Choroid plexus epithelial cell (primary cell): ENCODE results near the gene SLC10A1.

Source experiments
- DNase-seq: peaks from one replicate; pipeline ENCODE4 v3.0.0-alpha.2; 2010; ENCODE audit warnings: low read depth
- H3K4me3 ChIP-seq: 2 replicates; pipeline ENCODE4 v1.5.1; 2011; ENCODE audit warnings: low read depth, mild to moderate bottlenecking, control low read depth, low read length, moderate library complexity
- TF ChIP-seq, protein P1 (sequence below): conservative IDR thresholded peaks from 2 replicates; pipeline ENCODE4 v1.5.1; 2011; ENCODE audit warnings: low read depth, mild to moderate bottlenecking, control low read depth, inconsistent platforms, low read length, moderate library complexity

Gene SLC10A1

DNA sequence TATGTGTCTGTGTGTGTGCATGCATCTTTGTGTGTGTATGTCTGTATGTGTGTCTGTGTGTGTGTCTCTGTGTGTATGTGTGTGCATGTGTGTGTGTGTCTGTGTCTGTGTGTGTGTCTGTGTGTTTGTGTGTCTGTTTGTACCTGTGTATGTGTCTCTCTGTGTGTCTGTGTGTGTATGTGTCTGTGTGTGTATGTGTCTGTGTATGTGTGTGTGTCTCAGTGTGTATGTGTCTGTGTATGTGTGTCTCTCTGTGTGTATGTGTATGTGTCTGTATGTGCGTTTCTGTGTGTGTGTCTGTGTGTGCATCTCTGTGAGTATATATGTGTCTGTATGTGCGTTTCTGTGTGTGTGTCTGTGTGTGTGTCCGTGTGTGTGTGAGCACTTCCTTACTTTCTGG, 42.6 kb upstream of the SLC10A1 start:
- DNase-seq: no peak
- no peak overlapping the region for H3K4me3 ChIP-seq
- TF ChIP-seq, protein P1, sequence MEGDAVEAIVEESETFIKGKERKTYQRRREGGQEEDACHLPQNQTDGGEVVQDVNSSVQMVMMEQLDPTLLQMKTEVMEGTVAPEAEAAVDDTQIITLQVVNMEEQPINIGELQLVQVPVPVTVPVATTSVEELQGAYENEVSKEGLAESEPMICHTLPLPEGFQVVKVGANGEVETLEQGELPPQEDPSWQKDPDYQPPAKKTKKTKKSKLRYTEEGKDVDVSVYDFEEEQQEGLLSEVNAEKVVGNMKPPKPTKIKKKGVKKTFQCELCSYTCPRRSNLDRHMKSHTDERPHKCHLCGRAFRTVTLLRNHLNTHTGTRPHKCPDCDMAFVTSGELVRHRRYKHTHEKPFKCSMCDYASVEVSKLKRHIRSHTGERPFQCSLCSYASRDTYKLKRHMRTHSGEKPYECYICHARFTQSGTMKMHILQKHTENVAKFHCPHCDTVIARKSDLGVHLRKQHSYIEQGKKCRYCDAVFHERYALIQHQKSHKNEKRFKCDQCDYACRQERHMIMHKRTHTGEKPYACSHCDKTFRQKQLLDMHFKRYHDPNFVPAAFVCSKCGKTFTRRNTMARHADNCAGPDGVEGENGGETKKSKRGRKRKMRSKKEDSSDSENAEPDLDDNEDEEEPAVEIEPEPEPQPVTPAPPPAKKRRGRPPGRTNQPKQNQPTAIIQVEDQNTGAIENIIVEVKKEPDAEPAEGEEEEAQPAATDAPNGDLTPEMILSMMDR: no peak

DNA sequence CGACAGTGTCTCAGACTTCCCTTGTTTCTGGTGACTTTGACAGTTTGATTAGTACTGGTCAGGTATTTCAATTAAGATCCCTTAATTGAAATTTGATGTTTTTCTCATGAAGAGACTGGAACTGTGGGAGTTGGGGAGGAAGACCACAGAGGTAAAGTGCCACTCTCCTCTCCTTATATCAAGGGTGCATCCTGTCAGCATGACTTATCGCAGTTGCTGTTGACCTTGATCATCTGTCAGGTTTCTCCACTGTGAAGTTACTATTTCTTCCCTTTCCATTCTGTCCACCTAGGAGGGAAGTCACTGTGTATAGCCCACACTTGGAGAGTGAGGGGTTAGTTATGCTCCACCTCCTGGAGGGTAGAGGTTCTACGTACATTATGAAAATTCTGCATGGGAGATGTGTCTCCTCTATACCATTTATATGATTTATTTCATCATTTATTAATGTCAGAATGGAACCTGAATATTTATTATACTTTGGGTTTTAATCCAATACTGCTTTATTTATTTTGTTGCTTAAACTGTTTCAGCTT, 41.9 kb upstream of the SLC10A1 start:
- H3K4me3 ChIP-seq: no peak overlapping the region
- TF ChIP-seq, protein P1: no peak
- no peak for DNase-seq

DNA sequence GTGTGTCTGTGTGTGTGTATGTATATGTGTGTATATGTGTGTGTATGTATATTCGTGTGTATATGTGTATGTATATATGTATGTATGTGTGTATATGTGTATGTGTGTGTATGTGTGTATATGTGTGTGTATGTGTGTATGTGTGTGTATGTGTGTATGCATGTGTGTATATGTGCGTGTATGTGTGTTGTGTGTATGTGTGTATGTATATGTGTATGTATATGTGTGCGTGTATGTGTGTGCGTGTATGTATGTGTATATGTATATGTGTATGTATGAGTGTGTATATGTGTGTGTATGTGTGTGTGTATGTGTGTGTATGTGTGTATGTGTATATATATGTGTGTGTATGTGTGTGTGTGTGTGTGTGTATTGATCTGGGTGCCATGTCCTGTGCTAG, 31.8 kb upstream of the SLC10A1 start:
- no peak overlapping the region for H3K4me3 ChIP-seq
- DNase-seq: no peak
- TF ChIP-seq, protein P1: no peak

DNA sequence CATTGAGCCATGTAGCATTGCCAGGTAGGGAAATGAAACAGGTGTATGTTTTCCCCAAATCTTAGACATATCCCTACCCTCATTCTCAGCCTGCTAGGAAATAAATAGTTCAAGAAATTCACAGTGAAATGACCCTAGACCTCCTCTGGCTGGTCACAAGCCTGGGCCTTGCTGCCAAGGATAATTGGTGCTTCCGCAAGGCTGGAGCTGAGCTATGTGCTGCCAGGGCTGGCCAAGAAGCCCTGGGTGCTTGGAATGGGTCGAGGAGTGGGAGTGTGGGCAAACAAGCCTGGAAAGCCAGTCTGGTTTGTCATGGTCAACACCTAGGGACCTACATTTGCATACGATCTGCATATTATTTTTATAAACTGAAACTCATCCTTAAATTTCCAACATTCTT, 31.3 kb upstream of the SLC10A1 start:
- no peak for DNase-seq
- TF ChIP-seq, protein P1: no peak
- no peak overlapping the region for H3K4me3 ChIP-seq

DNA sequence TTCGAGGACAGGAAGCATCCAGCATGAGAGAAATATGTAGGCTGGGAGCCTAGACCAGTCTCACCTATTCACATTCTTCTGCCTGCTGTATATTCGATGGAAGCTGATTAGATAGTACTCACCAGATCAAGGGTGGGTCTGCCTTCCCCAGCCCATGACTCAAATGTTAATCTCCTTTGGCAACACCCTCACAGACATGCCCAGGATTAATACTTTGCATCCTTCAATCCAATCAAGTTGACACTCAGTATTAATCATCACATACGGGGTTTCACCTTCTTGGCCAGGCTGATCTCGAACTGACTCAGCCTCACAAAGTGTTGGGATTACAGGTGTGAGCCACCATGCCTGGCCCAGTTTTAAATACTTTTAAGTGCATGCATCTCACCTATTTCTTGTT, 30.5 kb upstream of the SLC10A1 start:
- TF ChIP-seq, protein P1: no peak
- no peak for DNase-seq
- no peak overlapping the region for H3K4me3 ChIP-seq

DNA sequence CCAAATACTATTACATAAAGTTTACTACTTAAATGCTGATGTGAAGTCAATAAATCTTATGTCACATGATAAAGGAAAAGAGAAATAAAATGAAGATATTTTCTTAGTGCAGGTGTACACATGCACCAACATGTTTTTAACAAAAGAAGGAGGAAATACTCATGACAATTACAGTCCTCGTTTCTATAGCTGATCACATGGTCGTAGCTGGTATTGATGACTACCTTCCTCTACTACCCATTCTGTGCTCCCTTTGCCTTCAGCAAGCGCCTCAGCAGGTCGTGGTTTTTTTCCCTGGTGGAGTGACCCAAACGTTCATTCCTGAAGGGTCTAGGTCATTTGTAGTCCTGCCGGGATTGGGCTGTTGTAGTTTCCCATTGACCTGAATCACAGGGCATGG, 25.4 kb upstream of the SLC10A1 start:
- no peak for DNase-seq
- TF ChIP-seq, protein P1: no peak
- no peak overlapping the region for H3K4me3 ChIP-seq

DNA sequence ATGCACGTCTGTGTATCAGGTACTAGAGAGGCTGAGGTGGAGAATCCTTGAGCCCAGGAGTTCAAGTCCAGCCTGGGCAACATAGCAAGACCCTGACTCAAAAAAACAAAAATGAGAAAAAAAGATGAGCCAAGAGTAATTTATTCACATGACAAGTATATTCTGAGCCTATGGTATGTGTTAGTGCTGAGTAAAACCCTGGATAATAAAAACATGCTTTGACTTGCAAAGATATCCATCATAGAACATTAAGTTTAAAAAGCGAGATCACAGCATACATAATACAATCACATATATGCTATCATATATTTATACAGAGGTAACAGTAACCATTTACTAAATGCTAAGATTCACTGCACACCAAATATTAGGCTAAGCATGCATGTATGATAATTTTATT, 23.9 kb upstream of the SLC10A1 start:
- TF ChIP-seq, protein P1: no peak
- DNase-seq: no peak
- no peak overlapping the region for H3K4me3 ChIP-seq
